IMR-90 (cell line): ENCODE data around the gene ERMN. TPM values are rescaled to one million over a fixed set of nuclear protein-coding genes. Genes with fewer than 3 reads are reported as not detected.

Experiments used
- ATAC-seq: fragments of 200-7000 bp; cut with Tn5 transposase; 2 replicates; pipeline ENCODE4 v1.9.1; 2020; ENCODE audit warnings: low read depth, mild to moderate bottlenecking, moderate library complexity
- BruUV-seq: library from RNA; stranded (reverse); fragments of 400-500 nt; replicated peaks from 2 replicates; lab custom pipeline; 2021; lab: Mats Ljungman, UMichigan
- CTCF ChIA-PET: fragments of 300-600 bp; formaldehyde crosslinking; extraction: SDS; loops from one replicate; lab custom pipeline; 2021; ENCODE audit warnings: antibody characterized with exemption; lab: Yijun Ruan, JAX
- POLR2A ChIA-PET: fragments of 300-600 bp; sonication (Branson Sonifier 250); formaldehyde crosslinking; loops from one replicate; lab custom pipeline; 2022; ENCODE audit warnings: antibody characterized with exemption; ENCODE audit not compliant: unreplicated experiment; lab: Charles Lee
- DNase-seq: peaks from one replicate; pipeline ENCODE4 v3.0.0; 2013
- H2AFZ ChIP-seq: replicated peaks from 2 replicates; pipeline ENCODE3; 2013; ENCODE audit warnings: low read length, mild to moderate bottlenecking; ENCODE audit not compliant: poor library complexity
- H2AK5ac ChIP-seq: 2 replicates; pipeline ENCODE4 v1.6.1; 2013; ENCODE audit warnings: low read depth, low read length, inconsistent platforms
- H2AK9ac ChIP-seq: replicated peaks from 2 replicates; pipeline ENCODE3; 2013; ENCODE audit warnings: mild to moderate bottlenecking, low read depth, low read length, moderate library complexity; ENCODE audit not compliant: poor library complexity
- H2BK120ac ChIP-seq: 2 replicates; pipeline ENCODE4 v1.6.1; 2013; ENCODE audit warnings: low read depth, low read length, inconsistent platforms
- H2BK15ac ChIP-seq: 3 replicates; pipeline ENCODE4 v1.6.1; 2013; ENCODE audit warnings: low read depth, low read length, inconsistent platforms
- H2BK20ac ChIP-seq: 2 replicates; pipeline ENCODE4 v1.6.1; 2013; ENCODE audit warnings: low read depth, mild to moderate bottlenecking, inconsistent platforms, low read length, moderate library complexity
- H2BK5ac ChIP-seq: 2 replicates; pipeline ENCODE4 v1.6.1; 2013; ENCODE audit warnings: mild to moderate bottlenecking, low read depth, low read length, inconsistent platforms; ENCODE audit not compliant: poor library complexity, severe bottlenecking
- H3K14ac ChIP-seq: replicated peaks from 2 replicates; pipeline ENCODE4 v1.6.1; 2013; ENCODE audit warnings: low read depth, low read length, inconsistent platforms
- H3K18ac ChIP-seq: 2 replicates; pipeline ENCODE4 v1.6.1; 2013; ENCODE audit warnings: low read depth, low read length, control low read depth
- H3K23ac ChIP-seq: 2 replicates; pipeline ENCODE4 v1.6.1; 2013; ENCODE audit warnings: low read depth, low read length, inconsistent platforms
- H3K27ac ChIP-seq: 2 replicates; pipeline ENCODE4 v1.5.1; 2013; ENCODE audit warnings: mild to moderate bottlenecking, control low read depth, low read length; ENCODE audit not compliant: insufficient read depth
- H3K27me3 ChIP-seq: 2 replicates; pipeline ENCODE4 v1.6.1; 2013; ENCODE audit warnings: low read length; ENCODE audit not compliant: control insufficient read depth, insufficient read depth
- H3K36me3 ChIP-seq: 2 replicates; pipeline ENCODE4 v1.6.1; 2013; ENCODE audit warnings: low read length, mixed read lengths; ENCODE audit not compliant: control insufficient read depth, insufficient read depth
- H3K4ac ChIP-seq: 2 replicates; pipeline ENCODE4 v1.6.1; 2013; ENCODE audit warnings: low read depth, low read length, inconsistent platforms
- H3K4me1 ChIP-seq: 2 replicates; pipeline ENCODE4 v1.6.1; 2013; ENCODE audit warnings: low read length, mixed read lengths; ENCODE audit not compliant: control insufficient read depth, insufficient read depth
- H3K4me2 ChIP-seq: 2 replicates; pipeline ENCODE4 v1.6.1; 2013; ENCODE audit warnings: low read depth, mild to moderate bottlenecking, control low read depth, low read length, moderate library complexity
- H3K4me3 ChIP-seq: 2 replicates; pipeline ENCODE4 v1.5.1; 2013; ENCODE audit warnings: low read depth, mild to moderate bottlenecking, control low read depth, low read length, moderate library complexity; ENCODE audit not compliant: insufficient read depth
- H3K56ac ChIP-seq: 2 replicates; pipeline ENCODE4 v1.6.1; 2013; ENCODE audit warnings: low read length, inconsistent platforms; ENCODE audit not compliant: insufficient read depth; ENCODE audit errors: extremely low read depth
- H3K79me1 ChIP-seq, 2 experiments: 2 replicates each; pipeline ENCODE4 v1.6.1; 2013; ENCODE audit warnings: low read length in 2 of 2, inconsistent platforms in 1 of 2, low read depth in 1 of 2
- H3K9ac ChIP-seq: 2 replicates; pipeline ENCODE4 v1.6.1; 2013; ENCODE audit warnings: low read depth, low read length, control low read depth
- H3K9me1 ChIP-seq: 2 replicates; pipeline ENCODE4 v1.6.1; 2013; ENCODE audit warnings: low read length, inconsistent platforms; ENCODE audit not compliant: insufficient read depth
- H3K9me3 ChIP-seq: 2 replicates; pipeline ENCODE4 v1.6.1; 2013; ENCODE audit warnings: low read length; ENCODE audit not compliant: control insufficient read depth, insufficient read depth
- H4K20me1 ChIP-seq: 2 replicates; pipeline ENCODE4 v1.6.1; 2013; ENCODE audit warnings: low read length, inconsistent platforms; ENCODE audit not compliant: insufficient read depth
- H4K5ac ChIP-seq: 2 replicates; pipeline ENCODE4 v1.6.1; 2013; ENCODE audit warnings: mild to moderate bottlenecking, low read depth, low read length, control low read depth
- H4K8ac ChIP-seq, 2 experiments: 2 replicates each; pipeline ENCODE4 v1.6.1; 2013; ENCODE audit warnings: low read depth in 2 of 2, low read length in 2 of 2, control low read depth in 1 of 2, inconsistent platforms in 1 of 2
- H4K91ac ChIP-seq: 2 replicates; pipeline ENCODE4 v1.6.1; 2013; ENCODE audit warnings: low read depth, low read length, inconsistent platforms; ENCODE audit not compliant: insufficient read depth
- BHLHE40 ChIP-seq: fragments of 150-350 bp; IDR thresholded peaks from 2 replicates; pipeline ENCODE4 v1.6.1; 2016; ENCODE audit warnings: mild to moderate bottlenecking, low read depth, low read length
- CEBPB ChIP-seq: IDR thresholded peaks from 2 replicates; pipeline ENCODE4 v1.6.1; 2012; ENCODE audit warnings: low read depth, low read length, improper control_type of control experiment
- CHD1 ChIP-seq: IDR thresholded peaks from 2 replicates; pipeline ENCODE4 v1.6.1; 2012; ENCODE audit warnings: low read depth, low read length, improper control_type of control experiment
- CTCF ChIP-seq: conservative IDR thresholded peaks from 2 replicates; pipeline ENCODE4 v1.5.1; 2012; ENCODE audit warnings: mild to moderate bottlenecking, low read depth, low read length, improper control_type of control experiment
- ELK1 ChIP-seq: fragments of 150-350 bp; IDR thresholded peaks from 2 replicates; pipeline ENCODE4 v1.6.1; 2016; ENCODE audit warnings: low read depth, mild to moderate bottlenecking, low read length, moderate library complexity, borderline replicate concordance
- FOS ChIP-seq: fragments of 150-350 bp; IDR thresholded peaks from 2 replicates; pipeline ENCODE4 v1.6.1; 2016; ENCODE audit warnings: low read depth, low read length
- MAFK ChIP-seq: IDR thresholded peaks from 2 replicates; pipeline ENCODE4 v1.6.1; 2012; ENCODE audit warnings: low read depth, low read length, improper control_type of control experiment
- MAZ ChIP-seq: IDR thresholded peaks from 2 replicates; pipeline ENCODE4 v1.6.1; 2012; ENCODE audit warnings: low read depth, mild to moderate bottlenecking, low read length, improper control_type of control experiment, moderate library complexity, borderline replicate concordance
- MXI1 ChIP-seq: IDR thresholded peaks from 2 replicates; pipeline ENCODE4 v1.6.1; 2012; ENCODE audit warnings: low read depth, mild to moderate bottlenecking, low read length, moderate library complexity, borderline replicate concordance
- NFE2L2 ChIP-seq: fragments of 150-350 bp; IDR thresholded peaks from 2 replicates; pipeline ENCODE4 v1.6.1; 2016; ENCODE audit warnings: low read depth, mild to moderate bottlenecking, low read length
- POLR2A ChIP-seq: IDR thresholded peaks from 2 replicates; pipeline ENCODE4 v1.6.1; 2012; ENCODE audit warnings: mild to moderate bottlenecking, low read depth, low read length
- RAD21 ChIP-seq: IDR thresholded peaks from 2 replicates; pipeline ENCODE4 v1.6.1; 2012; ENCODE audit warnings: low read length, improper control_type of control experiment
- RCOR1 ChIP-seq: IDR thresholded peaks from 2 replicates; pipeline ENCODE4 v1.6.1; 2012; ENCODE audit warnings: mild to moderate bottlenecking, low read length, improper control_type of control experiment; ENCODE audit not compliant: insufficient replicate concordance
- RFX5 ChIP-seq: IDR thresholded peaks from 2 replicates; pipeline ENCODE4 v1.8.0; 2012; ENCODE audit warnings: low read depth, mild to moderate bottlenecking, low read length, moderate library complexity
- SMC3 ChIP-seq: fragments of 150-350 bp; IDR thresholded peaks from 2 replicates; pipeline ENCODE4 v1.6.1; 2016; ENCODE audit warnings: low read depth, mild to moderate bottlenecking, antibody characterized with exemption, low read length, moderate library complexity
- USF2 ChIP-seq: fragments of 150-350 bp; IDR thresholded peaks from 2 replicates; pipeline ENCODE4 v1.6.1; 2017; ENCODE audit warnings: mild to moderate bottlenecking, antibody characterized with exemption, low read length, low read depth
- WGBS, 2 experiments: methylation state at CpG; one replicate each; pipeline versions ENCODE4 v1.1.5 to v1.1.7; 2013; ENCODE audit warnings: missing lambda C conversion rate in 2 of 2; ENCODE audit not compliant: insufficient read length in 1 of 2; ENCODE audit errors: extremely low coverage in 2 of 2; 5-methylcytosine and 5-hydroxymethylcytosine counted together
- dilution Hi-C: fragments of 300-500 bp; cut with HindIII; formaldehyde crosslinking; loops from one replicate; pipeline ENCODE4 v1.14.3; 2018; ENCODE audit warnings: low sequenced_read_pairs; ENCODE audit not compliant: unreplicated experiment
- in situ Hi-C: fragments of 300-500 bp; cut with MboI; formaldehyde crosslinking; loops from 3 replicates; pipeline ENCODE4 v1.14.3; 2019; ENCODE audit warnings: low sequenced_read_pairs, inconsistent platforms, mixed read lengths
- intact Hi-C: fragments of 100-400 bp; cut with micrococcal nuclease; formaldehyde crosslinking; loops from 2 replicates; pipeline ENCODE4 v1.10.0; 2022
- polyA plus RNA-seq, 3 experiments: library from polyadenylated mRNA; depleted of rRNA; stranded (reverse); fragments of >200 nt; gene quantifications; 2 replicates each; pipeline ENCODE4 v1.2.3, GENCODE V29; 2012; ENCODE audit warnings: low replicate concordance in 1 of 3
- total RNA-seq: library from RNA; depleted of rRNA; stranded (reverse); fragments of >200 nt; gene quantifications from 2 replicates; pipeline ENCODE4 v1.2.3, GENCODE V29; 2012

ERMN gene
- total and polyA plus RNA-seq, 2 of the 4 experiments (the other 2 are of a cell fraction) = not detected

- intact Hi-C loops (no loop called here), dilution Hi-C loops (no loop called here), in situ Hi-C loops (no loop called here)
- H3K14ac ChIP-seq = no peak overlapping the region
- H3K23ac ChIP-seq = no peak overlapping the region
- no peak overlapping the region for H2BK15ac ChIP-seq
- peaks cover 10% of the 10 kb centered on the region for H3K36me3 ChIP-seq
- H3K4ac ChIP-seq = no peak overlapping the region
- H3K4me1 ChIP-seq = no peaks in the 10 kb centered on the region
- WGBS, 2 experiments = no CpG with 5 or more reads among the region's 2 CpGs
- H2AFZ ChIP-seq = no peak overlapping the region
- H4K91ac ChIP-seq = no peak overlapping the region
- H3K56ac ChIP-seq = no peak overlapping the region
- no peak overlapping the region for H3K18ac ChIP-seq
- ATAC-seq (no peak), DNase-seq (no peak)
- H3K27me3 ChIP-seq = no peaks in the 10 kb centered on the region
- BruUV-seq = no TSS peak
- no peak overlapping the region for H3K4me3 ChIP-seq
- H2AK5ac ChIP-seq = no peak overlapping the region
- H3K9me3 ChIP-seq = no peaks in the 10 kb centered on the region
- no peak overlapping the region for H2BK120ac ChIP-seq
- no peak overlapping the region for H3K27ac ChIP-seq
- TF ChIP-seq RAD21 = no peak
- TF ChIP-seq MAFK = no peak
- no peak for TF ChIP-seq MAZ
- no peak for TF ChIP-seq USF2
- no peak for TF ChIP-seq CHD1
- no peak for TF ChIP-seq CTCF
- TF ChIP-seq RCOR1 = no peak
- TF ChIP-seq POLR2A = no peak
- no peak for TF ChIP-seq RFX5
- TF ChIP-seq NFE2L2 = no peak
- TF ChIP-seq CEBPB = no peak
- TF ChIP-seq FOS = no peak
- no peak for TF ChIP-seq ELK1
- no peak for TF ChIP-seq MXI1
- no peak for TF ChIP-seq BHLHE40
- TF ChIP-seq SMC3 = no peak
- ChIA-PET CTCF (no interaction called here), POLR2A (no interaction called here)
- H4K5ac ChIP-seq = no peak overlapping the region
- H4K8ac ChIP-seq = no peak overlapping the region
- H3K4me2 ChIP-seq = no peak overlapping the region
- H2BK20ac ChIP-seq = no peak overlapping the region
- H2BK5ac ChIP-seq = no peak overlapping the region
- no peak overlapping the region for H3K9ac ChIP-seq
- H2AK9ac ChIP-seq = no peak overlapping the region
- H3K9me1 ChIP-seq = 0 out of 2 replicates have a peak, but pooled peaks cover 2% of the 10 kb centered on the region
- H4K20me1 ChIP-seq = peaks cover 3% of the 10 kb centered on the region; the same call in 1 of the 2 replicates
- H3K79me1 ChIP-seq = peaks cover 19 to 25% of the 10 kb centered on the region in 2 experiments
Measured at GRCh38 chr2:157283468-157283867, 42.2 kb downstream of the ERMN start.
